Uterus (tissue), 2 donors: ENCODE data around the gene EAF1.

Experiments
- POLR2A ChIP-seq, 2 donors: fragments of 450-650 bp; IDR thresholded peaks; one replicate each; pipeline ENCODE4 v1.6.1; 2016; ENCODE audit warnings: antibody characterized with exemption in 2 of 2, mild to moderate bottlenecking in 1 of 2, moderate library complexity in 1 of 2
- TF ChIP-seq, protein P1 (sequence below), 4 experiments: fragments of 200-600 bp in 2 of 4; fragments of 450-650 bp in 2 of 4; sonication (generic) in 2 of 4; IDR thresholded peaks; one replicate each; pipeline ENCODE4 v1.5.1; 2016 to 2019; ENCODE audit warnings: antibody characterized with exemption in 4 of 4, mild to moderate bottlenecking in 2 of 4, moderate library complexity in 1 of 4

GRCh38 chr3:15427182-15427880, at the start of gene EAF1, which contains the start of gene METTL6:
- TF ChIP-seq, protein P1, sequence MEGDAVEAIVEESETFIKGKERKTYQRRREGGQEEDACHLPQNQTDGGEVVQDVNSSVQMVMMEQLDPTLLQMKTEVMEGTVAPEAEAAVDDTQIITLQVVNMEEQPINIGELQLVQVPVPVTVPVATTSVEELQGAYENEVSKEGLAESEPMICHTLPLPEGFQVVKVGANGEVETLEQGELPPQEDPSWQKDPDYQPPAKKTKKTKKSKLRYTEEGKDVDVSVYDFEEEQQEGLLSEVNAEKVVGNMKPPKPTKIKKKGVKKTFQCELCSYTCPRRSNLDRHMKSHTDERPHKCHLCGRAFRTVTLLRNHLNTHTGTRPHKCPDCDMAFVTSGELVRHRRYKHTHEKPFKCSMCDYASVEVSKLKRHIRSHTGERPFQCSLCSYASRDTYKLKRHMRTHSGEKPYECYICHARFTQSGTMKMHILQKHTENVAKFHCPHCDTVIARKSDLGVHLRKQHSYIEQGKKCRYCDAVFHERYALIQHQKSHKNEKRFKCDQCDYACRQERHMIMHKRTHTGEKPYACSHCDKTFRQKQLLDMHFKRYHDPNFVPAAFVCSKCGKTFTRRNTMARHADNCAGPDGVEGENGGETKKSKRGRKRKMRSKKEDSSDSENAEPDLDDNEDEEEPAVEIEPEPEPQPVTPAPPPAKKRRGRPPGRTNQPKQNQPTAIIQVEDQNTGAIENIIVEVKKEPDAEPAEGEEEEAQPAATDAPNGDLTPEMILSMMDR (IDR thresholded peaks at IDR 0.05): peak in 3 of 4 experiments; percentile 8 to 29 (median 10)
- TF ChIP-seq POLR2A (IDR thresholded peaks at IDR 0.05): peak in 1 of 2 donors; percentile 40
